Measurements from ENCODE around the gene CFAP206.
"Not testable (repeated sequence)": the region's sequence is repeated elsewhere in the genome, so short reads cannot be mapped to it uniquely, and the experiment has no call there.

The CFAP206 gene

GRCh38 chr6:87420360-87420759 lies 12.6 kb downstream of the CFAP206 start:
- DNase-seq (ENCODE audit: low read depth in 1 of 2, low spot score in 1 of 2) = no peak

GRCh38 chr6:87421576-87421975 lies 13.8 kb downstream of the CFAP206 start:
- DNase-seq (ENCODE audit: low read depth in 1 of 2, low spot score in 1 of 2) = no peak

- DNase-seq (ENCODE audit: low read depth in 1 of 2, low spot score in 1 of 2) = no peak
Measured at GRCh38 chr6:87426789-87427188, 19.0 kb downstream of the CFAP206 start.

- DNase-seq (ENCODE audit: low read depth in 1 of 2, low spot score in 1 of 2) = no peak
Measured at GRCh38 chr6:87430499-87430898, 22.7 kb downstream of the CFAP206 start.

- DNase-seq (ENCODE audit: low read depth in 1 of 2, low spot score in 1 of 2) = no peak
Measured at GRCh38 chr6:87431263-87431662, 23.5 kb downstream of the CFAP206 start.

- peak in 1 of 2 donors; percentile 6 for DNase-seq (ENCODE audit: low read depth in 1 of 2, low spot score in 1 of 2)
Measured at GRCh38 chr6:87436435-87436834, 28.7 kb downstream of the CFAP206 start.

GRCh38 chr6:87441711-87442110 lies 33.9 kb downstream of the CFAP206 start:
- DNase-seq (ENCODE audit: low read depth in 1 of 2, low spot score in 1 of 2) = no peak

- DNase-seq (ENCODE audit: low read depth in 1 of 2, low spot score in 1 of 2) = no peak
Measured at GRCh38 chr6:87444362-87444761, 36.6 kb downstream of the CFAP206 start.

GRCh38 chr6:87465051-87465450 lies 57.3 kb downstream of the CFAP206 start:
- no peak for DNase-seq (ENCODE audit: low read depth in 1 of 2, low spot score in 1 of 2)

GRCh38 chr6:87472525-87473418 lies 65.0 kb downstream of the CFAP206 start, which contains the start of gene SLC35A1:
Gene SLC35A1 (plus strand): TSS chr6:87472974. CDS start chr6:87473004, 30 bp downstream.
- peak; percentile 66 to 74 for DNase-seq (ENCODE audit: low read depth in 1 of 2, low spot score in 1 of 2)

- no peak for DNase-seq (ENCODE audit: low read depth in 1 of 2, low spot score in 1 of 2)
Measured at GRCh38 chr6:87473419-87473903, 65.7 kb downstream of the CFAP206 start.

- DNase-seq (ENCODE audit: low read depth in 1 of 2, low spot score in 1 of 2) = no peak
Measured at GRCh38 chr6:87481931-87482330, 74.2 kb downstream of the CFAP206 start.

- DNase-seq (ENCODE audit: low read depth in 1 of 2, low spot score in 1 of 2) = no peak
Measured at GRCh38 chr6:87482366-87482765, 74.6 kb downstream of the CFAP206 start.

- no peak for DNase-seq (ENCODE audit: low read depth in 1 of 2, low spot score in 1 of 2)
Measured at GRCh38 chr6:87483929-87484328, 76.2 kb downstream of the CFAP206 start.

- no peak for DNase-seq (ENCODE audit: low read depth in 1 of 2, low spot score in 1 of 2)
Measured at GRCh38 chr6:87484491-87484890, 76.7 kb downstream of the CFAP206 start.

- no peak for DNase-seq (ENCODE audit: low read depth in 1 of 2, low spot score in 1 of 2)
Measured at GRCh38 chr6:87487555-87487954, 79.8 kb downstream of the CFAP206 start.

GRCh38 chr6:87489326-87489725 lies 81.6 kb downstream of the CFAP206 start:
- not testable (repeated sequence) for DNase-seq (ENCODE audit: low read depth in 1 of 2, low spot score in 1 of 2)

- DNase-seq (ENCODE audit: low read depth in 1 of 2, low spot score in 1 of 2) = no peak
Measured at GRCh38 chr6:87494761-87495422, 87.1 kb downstream of the CFAP206 start.

- no peak for DNase-seq (ENCODE audit: low read depth in 1 of 2, low spot score in 1 of 2)
Measured at GRCh38 chr6:87498048-87498447, 90.3 kb downstream of the CFAP206 start.

GRCh38 chr6:87501809-87502572 lies 94.2 kb downstream of the CFAP206 start:
- DNase-seq (ENCODE audit: low read depth in 1 of 2, low spot score in 1 of 2) = no peak

- DNase-seq (ENCODE audit: low read depth in 1 of 2, low spot score in 1 of 2) = no peak
Measured at GRCh38 chr6:87504441-87504840, 96.7 kb downstream of the CFAP206 start.

Measured in activated T-helper 1 cell treated with anti-CD3 and anti-CD28 coated beads, Interleukin-2, amount 50 U/mL, for 16 hours (primary cell).